Stimulated activated CD4-positive, alpha-beta T cell treated with anti-CD3 and anti-CD28 coated beads, Interleukin-12 subunit alpha, Interleukin-12 subunit beta, amount 100 ng/mL, for 24 hours (primary cell): ENCODE results near the gene OR7C1.
"Not testable (repeated sequence)": the region's sequence is repeated elsewhere in the genome, so short reads cannot be mapped to it uniquely, and the experiment has no call there.

Experiments
- DNase-seq, 2 experiments: peaks; one replicate each; pipeline ENCODE4 v3.0.0-alpha.2; 2020; ENCODE audit warnings: low read depth in 2 of 2

OR7C1 gene

DNA sequence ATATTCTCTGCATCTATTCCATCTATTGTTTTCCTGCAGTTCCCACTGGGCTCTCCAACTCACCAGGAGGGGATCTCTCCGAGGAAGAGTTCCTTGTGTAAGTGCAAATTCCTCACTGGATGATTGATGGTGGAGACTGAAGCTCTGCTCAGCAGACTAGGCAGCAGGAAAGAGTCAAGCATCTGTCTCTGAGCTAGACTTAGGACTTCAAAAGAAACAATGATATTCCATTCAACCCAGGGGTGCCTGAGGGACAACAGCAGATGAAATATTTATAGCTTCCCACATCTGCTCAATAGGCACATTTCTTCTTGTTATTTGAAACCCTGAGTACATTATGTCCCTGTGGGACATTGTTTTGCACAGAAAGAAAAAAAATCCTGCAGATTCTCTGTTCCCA lies at the start of gene OR7C1, which contains the start of gene OR7A5:
Gene OR7C1, minus strand, starts transcription at position 175 of the 400 bp plus-strand sequence. CDS start 35,049 bp downstream, outside the sequence.
Gene OR7A5, minus strand, starts transcription at position 175 of the 400 bp plus-strand sequence. CDS start 6,944 bp downstream, outside the sequence.
- no peak for DNase-seq

DNA sequence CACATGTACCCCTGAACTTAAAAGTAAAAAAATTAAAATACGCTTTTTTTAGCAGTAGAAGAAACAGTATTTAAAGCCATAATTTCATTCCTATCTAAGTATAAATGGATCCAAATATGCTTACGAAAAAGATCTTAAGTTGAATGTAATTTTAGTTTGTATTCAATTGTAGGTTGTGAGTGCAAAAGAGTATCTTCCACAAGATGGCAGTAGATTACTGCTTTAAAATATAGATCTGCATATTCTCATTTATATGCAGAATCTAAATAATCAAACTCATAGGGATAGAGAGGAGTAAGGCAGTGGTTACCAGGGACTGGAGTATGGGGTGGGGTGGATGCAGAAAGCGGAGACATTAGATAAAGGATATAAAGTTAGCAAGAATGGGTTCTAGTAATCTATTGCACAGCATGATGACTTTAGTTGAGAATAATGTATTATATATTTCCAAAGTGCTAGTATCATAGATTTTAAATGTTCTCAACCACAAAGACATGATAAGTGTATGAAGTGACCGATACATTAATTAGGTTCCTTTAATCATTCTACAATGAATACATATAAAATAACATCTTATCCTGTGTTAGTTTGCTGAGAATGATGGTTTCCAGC lies 36.7 kb upstream of the OR7C1 start:
- no peak for DNase-seq

DNA sequence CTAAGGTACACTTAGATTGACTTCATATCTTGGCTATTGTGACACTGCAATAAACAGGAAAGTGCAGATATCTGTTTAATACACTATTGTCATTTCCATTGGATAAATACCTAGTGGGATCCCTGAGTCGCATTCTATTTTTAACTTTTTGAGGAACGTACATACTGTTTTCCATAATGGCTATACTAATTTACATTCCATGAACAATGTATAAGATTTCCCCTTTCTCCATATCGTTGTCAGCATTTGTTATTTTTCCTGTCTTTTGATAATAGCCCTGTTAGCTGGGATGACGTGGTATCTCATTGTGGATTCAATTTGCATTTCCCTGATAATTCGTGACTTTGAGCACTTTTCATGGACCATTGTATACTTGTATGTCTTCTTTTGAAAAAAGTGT lies 33.5 kb upstream of the OR7C1 start:
- DNase-seq, result no peak

- no peak for DNase-seq
Measured at GRCh38 chr19:14848822-14849221, 13.8 kb upstream of the OR7C1 start, which contains the start of gene OR7A10. TSS of gene OR7A10 (minus strand) at chr19:14848922. CDS start at chr19:14841877, 7,045 bp downstream.

DNA sequence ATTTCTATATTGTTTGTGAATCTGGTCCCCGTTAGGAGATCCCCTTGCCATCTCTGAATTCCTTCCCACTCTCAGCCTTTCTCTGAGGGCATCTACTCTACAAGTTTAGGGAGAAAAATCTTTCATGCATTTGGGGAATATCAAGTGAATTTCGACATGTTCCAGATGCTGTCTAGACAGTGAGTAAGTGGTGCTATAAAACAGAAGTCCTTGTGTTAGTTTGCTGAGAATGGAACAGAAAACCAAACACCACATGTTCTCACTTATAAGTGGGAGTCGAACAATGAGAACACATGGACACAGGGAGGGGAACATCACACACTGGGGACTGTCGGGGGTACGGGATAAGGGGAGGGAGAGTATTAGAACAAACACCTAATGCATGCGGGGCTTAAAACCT lies 8.6 kb upstream of the OR7C1 start:
- DNase-seq, result no peak

DNA sequence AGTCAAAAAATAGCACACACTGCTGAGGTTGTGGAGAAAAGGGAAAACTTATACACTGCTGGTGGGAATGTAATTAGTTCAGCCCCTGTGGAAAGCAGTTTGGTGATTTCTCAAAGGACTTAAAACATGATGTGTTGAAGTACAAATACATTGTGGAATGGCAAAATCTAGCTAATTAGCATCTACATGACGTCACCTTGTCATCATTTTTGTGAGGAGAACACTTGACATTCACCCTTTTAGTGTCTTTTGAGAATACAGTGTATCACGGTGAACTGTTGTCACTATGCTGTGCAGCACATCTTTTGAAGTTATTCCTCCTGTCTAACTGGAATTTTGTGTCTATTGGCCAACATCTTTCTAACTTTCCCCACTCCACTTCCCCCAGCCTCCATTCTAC lies 8.2 kb upstream of the OR7C1 start:
- no peak for DNase-seq

DNA sequence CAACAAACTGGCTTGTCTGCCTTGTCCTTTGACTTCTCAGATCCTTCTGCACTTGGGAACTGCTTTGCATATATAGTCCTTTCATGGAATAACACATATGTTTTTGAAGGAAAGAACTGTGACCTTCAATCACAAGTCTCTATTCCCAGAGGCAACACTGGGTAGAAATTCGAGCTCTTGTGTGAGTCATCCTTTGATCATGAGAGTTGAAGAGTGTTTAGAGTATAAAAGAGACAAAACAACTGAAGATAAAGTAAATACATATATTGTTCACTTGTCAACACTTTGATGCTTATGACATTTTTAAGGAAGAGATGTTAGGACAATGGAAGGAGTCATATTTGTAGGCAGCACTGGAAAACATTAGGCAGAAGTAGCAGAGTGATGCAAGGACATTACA lies 5.2 kb upstream of the OR7C1 start:
- DNase-seq, result no peak

- DNase-seq, result no peak
Measured at GRCh38 chr19:14837391-14837790, 2.4 kb upstream of the OR7C1 start.

DNA sequence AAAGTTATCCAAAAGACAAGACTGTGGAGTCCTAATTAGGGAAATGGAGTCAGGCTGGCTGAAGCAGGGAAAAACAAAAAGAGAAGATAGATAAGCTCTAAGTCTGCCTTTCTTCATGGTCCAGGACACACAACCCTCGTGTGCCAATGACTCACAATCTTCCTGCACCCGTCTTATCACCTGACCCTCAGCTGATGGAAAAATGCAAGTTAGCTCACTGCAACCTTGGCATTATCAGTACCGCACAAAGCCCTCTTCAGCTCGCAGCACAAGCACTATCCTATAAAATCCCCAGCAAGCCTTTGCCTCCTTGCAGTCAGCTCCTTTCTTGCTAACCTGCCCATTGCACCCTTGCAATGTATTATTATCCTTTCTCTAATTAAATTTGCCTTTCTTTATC lies 4.3 kb downstream of the OR7C1 start:
- no peak for DNase-seq

- no peak for DNase-seq
Measured at GRCh38 chr19:14826006-14826405, 9.0 kb downstream of the OR7C1 start.

DNA sequence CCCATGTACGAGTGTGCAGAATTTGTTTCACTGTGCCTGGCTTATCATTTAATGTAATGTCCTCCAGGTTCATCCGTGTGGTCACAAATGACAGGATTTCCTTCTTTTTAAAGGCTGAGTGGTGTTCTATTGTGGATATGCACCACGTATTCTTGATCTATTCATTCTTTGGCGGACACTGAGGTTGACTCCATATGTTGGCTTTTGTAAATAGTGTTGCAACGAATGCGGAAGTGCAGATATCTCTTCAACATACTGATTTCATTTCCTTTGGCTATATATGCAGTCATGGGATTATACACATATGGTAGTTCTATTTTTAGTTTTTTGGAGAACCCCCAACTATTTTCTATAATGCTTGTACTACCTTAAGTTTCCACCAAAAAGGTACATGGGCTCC lies 13.0 kb downstream of the OR7C1 start:
- no peak for DNase-seq

- no peak for DNase-seq
Measured at GRCh38 chr19:14818588-14818987, 16.4 kb downstream of the OR7C1 start.

GRCh38 chr19:14817052-14817451 lies 17.9 kb downstream of the OR7C1 start:
- DNase-seq, result no peak

DNA sequence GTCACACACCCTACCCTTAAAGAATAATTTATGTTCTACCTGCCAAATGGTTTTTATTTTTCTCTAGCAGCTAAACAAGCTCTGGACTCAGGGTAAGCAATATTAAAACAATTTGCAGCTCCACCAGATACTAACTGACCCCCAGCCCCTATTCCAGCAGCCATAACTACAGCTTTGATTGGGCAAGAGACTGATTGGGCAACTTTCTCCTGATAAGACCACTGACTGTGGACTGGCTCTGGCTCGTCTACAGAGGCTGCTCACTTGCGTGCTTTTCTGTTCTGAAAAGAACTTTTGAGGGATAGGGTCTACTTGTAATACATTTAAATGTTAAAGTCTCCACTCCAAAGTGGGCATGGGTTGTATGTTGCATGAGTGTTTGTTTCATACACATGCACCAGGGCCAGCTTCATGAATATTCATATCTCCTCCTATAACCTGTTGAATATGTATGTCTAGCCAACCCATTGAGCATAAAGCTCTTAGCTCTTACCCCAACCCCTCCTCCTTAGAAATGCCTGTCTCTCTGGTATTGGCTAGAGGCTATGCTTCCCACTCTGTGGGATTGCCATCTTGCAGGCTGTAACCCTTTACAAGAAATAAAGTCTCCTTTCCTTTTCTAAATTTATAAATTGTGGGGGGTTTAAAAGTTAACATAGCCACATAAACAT lies 19.9 kb downstream of the OR7C1 start:
- DNase-seq, result no peak

DNA sequence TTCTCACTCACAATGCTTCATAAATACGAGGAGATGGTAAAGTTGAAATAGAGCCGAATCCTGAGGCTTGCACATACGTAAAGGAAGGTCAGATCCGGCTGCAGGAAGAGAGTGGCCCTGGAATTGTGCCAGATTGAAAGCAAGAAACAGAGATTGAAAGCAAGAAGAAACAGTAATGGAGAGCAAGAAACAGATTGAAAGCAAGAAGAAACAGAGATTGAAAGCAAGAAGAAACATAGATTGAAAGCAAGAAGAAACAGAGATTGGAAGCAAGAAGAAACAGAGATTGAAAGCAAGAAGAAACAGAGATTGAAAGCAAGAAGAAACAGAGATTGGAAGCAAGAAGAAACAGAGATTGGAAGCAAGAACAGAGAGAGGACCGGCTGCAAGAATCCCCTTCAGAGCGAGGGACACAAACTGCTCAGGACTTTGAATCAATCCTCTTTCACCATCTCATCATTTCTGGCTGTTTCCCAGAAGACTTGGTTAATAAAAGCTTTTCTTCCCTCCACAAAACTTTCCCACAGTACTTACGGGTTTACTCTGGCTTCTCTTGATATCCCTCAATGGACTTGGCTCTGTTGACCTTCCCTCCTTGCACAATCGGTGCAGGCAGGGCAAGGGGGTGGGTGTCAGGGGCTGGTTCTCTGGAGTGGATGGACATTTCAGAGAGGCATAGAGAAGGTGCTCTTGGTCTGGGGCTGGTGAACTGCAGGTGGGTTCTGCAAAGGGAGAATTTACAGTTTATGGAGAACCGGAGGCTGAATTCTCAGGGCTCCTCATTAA lies 25.5 kb downstream of the OR7C1 start:
- DNase-seq, result no peak

- no peak for DNase-seq
Measured at GRCh38 chr19:14804765-14805164, 30.2 kb downstream of the OR7C1 start.

DNA sequence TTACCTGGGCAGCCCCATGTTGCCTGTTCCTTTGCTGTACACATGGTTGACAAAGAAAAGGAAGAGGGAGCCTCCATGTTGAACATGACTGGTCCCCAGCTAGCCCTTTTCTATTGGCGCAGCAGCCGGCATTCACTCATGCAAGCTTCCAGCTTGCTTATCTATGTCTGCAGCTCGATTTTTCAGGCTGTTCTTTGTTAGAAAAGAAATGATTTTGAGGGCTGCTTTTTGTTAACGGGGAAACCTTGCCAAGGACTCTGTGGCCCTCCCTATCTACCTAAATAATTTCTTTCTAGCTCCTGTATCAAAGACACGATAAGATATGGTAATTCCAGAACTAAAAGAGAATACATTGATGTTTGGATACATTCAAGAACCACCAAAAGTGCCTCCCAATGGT lies 36.2 kb downstream of the OR7C1 start:
- DNase-seq, result no peak

DNA sequence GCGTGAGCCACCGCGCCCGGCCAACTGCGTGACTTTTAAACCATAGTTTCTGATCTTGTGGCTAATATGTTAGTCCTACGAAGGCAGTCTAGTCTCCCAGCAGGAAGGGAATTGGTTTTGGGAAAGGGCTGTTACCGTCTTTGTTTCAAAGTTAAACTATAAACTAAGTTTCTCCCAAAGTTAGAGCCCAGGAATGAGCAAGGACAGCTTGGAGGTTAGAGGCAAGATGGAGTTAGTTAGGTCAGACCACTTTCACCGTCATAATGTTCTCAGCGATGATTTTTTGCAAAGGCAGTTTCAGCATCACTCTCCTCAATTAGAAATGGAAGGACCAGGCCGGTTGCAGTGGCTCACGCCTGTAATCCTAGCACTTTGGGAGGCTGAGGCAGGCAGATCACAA lies 39.0 kb downstream of the OR7C1 start:
- DNase-seq, result no peak

GRCh38 chr19:14795078-14795721 lies 39.8 kb downstream of the OR7C1 start:
- no peak for DNase-seq

DNA sequence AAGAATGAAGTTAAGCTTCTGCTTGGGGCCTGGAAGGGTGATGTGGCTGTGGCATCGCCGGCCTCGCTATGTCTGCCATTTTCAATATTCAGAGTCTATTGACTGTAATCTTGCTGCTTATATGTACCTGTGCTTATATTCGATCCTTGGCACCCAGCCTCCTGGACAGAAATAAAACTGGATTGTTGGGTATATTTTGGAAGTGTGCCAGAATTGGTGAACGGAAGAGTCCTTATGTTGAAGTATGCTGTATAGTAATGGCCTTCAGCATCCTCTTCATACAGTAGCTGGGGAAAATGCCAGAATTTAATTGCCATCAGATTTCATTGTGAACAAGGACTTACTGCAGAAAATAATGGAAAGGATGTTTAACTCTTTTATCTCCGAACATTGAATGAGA lies 42.7 kb downstream of the OR7C1 start:
- DNase-seq, result not testable (repeated sequence)

- no peak for DNase-seq
Measured at GRCh38 chr19:14786421-14786851, 48.5 kb downstream of the OR7C1 start.
